ENCODE data around the gene SF3B5. TPM values are rescaled to one million over a fixed set of nuclear protein-coding genes. Genes with fewer than 3 reads are reported as not detected.
"Not testable (repeated sequence)": the region's sequence is repeated elsewhere in the genome, so short reads cannot be mapped to it uniquely, and the experiment has no call there.

Gene SF3B5
- total RNA-seq, 1 donor from 2014 or later, result 164 TPM

- TF ChIP-seq CTCF (conservative IDR thresholded peaks at IDR 0.05), result no peak
- Mint-ChIP-seq H3K9me3 (no peaks in the 10 kb centered on the region), H3K27me3 (ENCODE audit: low read depth) (peaks cover 29% of the 10 kb centered on the region), H3K4me3 (no peak overlapping the region), H3K27ac (ENCODE audit: unreplicated experiment) (no peak overlapping the region), H3K4me1 (no peaks in the 10 kb centered on the region), H3K36me3 (ENCODE audit: low read depth) (no peaks in the 10 kb centered on the region)
- no peak for DNase-seq (ENCODE audit: low read depth, low spot score)
Observed at GRCh38 chr6:144133225-144133821, 38.0 kb upstream of the SF3B5 start.

GRCh38 chr6:144132167-144132690 is 36.9 kb upstream of the SF3B5 start:
- not testable (repeated sequence) for DNase-seq (ENCODE audit: low read depth, low spot score); H3K36me3 Mint-ChIP-seq (ENCODE audit: low read depth); H3K4me3 Mint-ChIP-seq; H3K27ac Mint-ChIP-seq (ENCODE audit: unreplicated experiment); H3K4me1 Mint-ChIP-seq; H3K9me3 Mint-ChIP-seq
- peaks cover 27% of the 10 kb centered on the region for H3K27me3 Mint-ChIP-seq (ENCODE audit: low read depth)

- no peaks in the 10 kb centered on the region for H3K36me3 Mint-ChIP-seq (ENCODE audit: low read depth)
- no peak for TF ChIP-seq CTCF (conservative IDR thresholded peaks at IDR 0.05)
Observed at GRCh38 chr6:144131248-144131709, 35.9 kb upstream of the SF3B5 start.

GRCh38 chr6:144129469-144129868 is 34.1 kb upstream of the SF3B5 start:
- H3K4me3 Mint-ChIP-seq, result no peak overlapping the region
- TF ChIP-seq CTCF (conservative IDR thresholded peaks at IDR 0.05), result no peak
- H3K4me1 Mint-ChIP-seq, result no peaks in the 10 kb centered on the region
- H3K27me3 Mint-ChIP-seq (ENCODE audit: low read depth), result peaks cover 22% of the 10 kb centered on the region
- H3K27ac Mint-ChIP-seq (ENCODE audit: unreplicated experiment), result no peak overlapping the region
- no peaks in the 10 kb centered on the region for H3K36me3 Mint-ChIP-seq (ENCODE audit: low read depth)
- no peak for DNase-seq (ENCODE audit: low read depth, low spot score)
- no peaks in the 10 kb centered on the region for H3K9me3 Mint-ChIP-seq

More at GRCh38 chr6:144131248-144131709, 35.9 kb upstream of the SF3B5 start:
- Mint-ChIP-seq H3K27ac (ENCODE audit: unreplicated experiment) (no peak overlapping the region), H3K9me3 (no peaks in the 10 kb centered on the region), H3K4me1 (no peaks in the 10 kb centered on the region), H3K27me3 (ENCODE audit: low read depth) (peaks cover 20% of the 10 kb centered on the region), H3K4me3 (no peak overlapping the region)
- no peak for DNase-seq (ENCODE audit: low read depth, low spot score)

GRCh38 chr6:144127097-144127496 is 31.7 kb upstream of the SF3B5 start:
- no peak overlapping the region for H3K4me3 Mint-ChIP-seq
- no peaks in the 10 kb centered on the region for H3K4me1 Mint-ChIP-seq
- H3K27ac Mint-ChIP-seq (ENCODE audit: unreplicated experiment), result no peak overlapping the region
- no peak for TF ChIP-seq CTCF (conservative IDR thresholded peaks at IDR 0.05)
- H3K27me3 Mint-ChIP-seq (ENCODE audit: low read depth), result peaks cover 16% of the 10 kb centered on the region
- H3K36me3 Mint-ChIP-seq (ENCODE audit: low read depth), result no peaks in the 10 kb centered on the region
- DNase-seq (ENCODE audit: low read depth, low spot score), result no peak
- H3K9me3 Mint-ChIP-seq, result peaks cover 2% of the 10 kb centered on the region

- no peak overlapping the region for H3K4me3 Mint-ChIP-seq
- no peaks in the 10 kb centered on the region for H3K36me3 Mint-ChIP-seq (ENCODE audit: low read depth)
- peaks cover 8% of the 10 kb centered on the region for H3K27me3 Mint-ChIP-seq (ENCODE audit: low read depth)
- H3K4me1 Mint-ChIP-seq, result no peaks in the 10 kb centered on the region
- no peak for DNase-seq (ENCODE audit: low read depth, low spot score)
- no peak overlapping the region for H3K27ac Mint-ChIP-seq (ENCODE audit: unreplicated experiment)
- H3K9me3 Mint-ChIP-seq, result peaks cover 8% of the 10 kb centered on the region
- TF ChIP-seq CTCF (conservative IDR thresholded peaks at IDR 0.05), result no peak
Observed at GRCh38 chr6:144123836-144124235, 28.5 kb upstream of the SF3B5 start.

All from neural crest cell (in vitro differentiated cells).